ENCODE measurements around the gene TBC1D4.

DNA sequence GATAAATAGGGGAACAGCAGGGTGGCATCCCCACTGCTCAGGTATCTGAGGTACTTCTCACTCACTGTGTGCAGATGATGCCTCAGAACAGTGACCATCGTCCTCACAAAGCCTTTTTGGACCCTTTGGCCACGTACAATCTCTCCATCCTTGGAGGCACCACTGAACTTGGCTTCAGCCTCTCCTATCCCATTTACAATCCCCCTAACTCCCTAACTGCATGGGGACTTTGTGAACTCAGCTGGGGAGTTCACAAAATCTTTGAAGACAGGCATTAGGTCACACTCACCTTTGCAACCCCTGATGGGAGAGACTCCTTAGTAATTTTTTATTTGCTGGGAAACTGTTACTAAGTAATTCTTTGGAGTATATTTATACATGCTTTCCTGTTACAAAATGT is 60.8 kb downstream of the TBC1D4 start:
- TF ChIP-seq, protein P1, sequence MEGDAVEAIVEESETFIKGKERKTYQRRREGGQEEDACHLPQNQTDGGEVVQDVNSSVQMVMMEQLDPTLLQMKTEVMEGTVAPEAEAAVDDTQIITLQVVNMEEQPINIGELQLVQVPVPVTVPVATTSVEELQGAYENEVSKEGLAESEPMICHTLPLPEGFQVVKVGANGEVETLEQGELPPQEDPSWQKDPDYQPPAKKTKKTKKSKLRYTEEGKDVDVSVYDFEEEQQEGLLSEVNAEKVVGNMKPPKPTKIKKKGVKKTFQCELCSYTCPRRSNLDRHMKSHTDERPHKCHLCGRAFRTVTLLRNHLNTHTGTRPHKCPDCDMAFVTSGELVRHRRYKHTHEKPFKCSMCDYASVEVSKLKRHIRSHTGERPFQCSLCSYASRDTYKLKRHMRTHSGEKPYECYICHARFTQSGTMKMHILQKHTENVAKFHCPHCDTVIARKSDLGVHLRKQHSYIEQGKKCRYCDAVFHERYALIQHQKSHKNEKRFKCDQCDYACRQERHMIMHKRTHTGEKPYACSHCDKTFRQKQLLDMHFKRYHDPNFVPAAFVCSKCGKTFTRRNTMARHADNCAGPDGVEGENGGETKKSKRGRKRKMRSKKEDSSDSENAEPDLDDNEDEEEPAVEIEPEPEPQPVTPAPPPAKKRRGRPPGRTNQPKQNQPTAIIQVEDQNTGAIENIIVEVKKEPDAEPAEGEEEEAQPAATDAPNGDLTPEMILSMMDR (IDR thresholded peaks at IDR 0.05; ENCODE audit: insufficient read depth, low read depth, low read length), result no peak
- no peak for TF ChIP-seq EZH2 (IDR thresholded peaks at IDR 0.05; ENCODE audit: insufficient read depth, low read length)

All from astrocyte (in vitro differentiated cells and primary cell).